ENCODE results near the gene WDFY3. TPM values are rescaled to one million over a fixed set of nuclear protein-coding genes. Genes with fewer than 3 reads are reported as not detected.

WDFY3 gene
- total and polyA plus RNA-seq, 12 donors, result 4.9 to 68.9 (median 51.1) TPM

- Histone ChIP-seq H3K27ac (no peak overlapping the region), H3K9me3 (no peaks in the 10 kb centered on the region), H3K4me3 (no peak overlapping the region), H3K4me1 (peaks cover 0 to 23% (median 0%) of the 10 kb centered on the region in 9 donors), H3K27me3 (no peaks in the 10 kb centered on the region), H3K36me3 (peaks cover 0 to 100% (median 38%) of the 10 kb centered on the region in 9 donors)
- ATAC-seq, result no peak
- TF ChIP-seq CTCF (IDR thresholded peaks at IDR 0.05), result no peak
- DNase-seq, result no peak
- intact Hi-C loops (cut with DNase I), result no loop called here
These were observed 277.3 kb downstream of the WDFY3 start for GRCh38 chr4:84689197-84689596.

- ATAC-seq (no peak), DNase-seq (no peak)
- no peak for TF ChIP-seq CTCF (IDR thresholded peaks at IDR 0.05)
- intact Hi-C loops (cut with DNase I), result no loop called here
- Histone ChIP-seq H3K36me3 (peaks cover 0 to 100% (median 43%) of the 10 kb centered on the region in 9 donors), H3K27me3 (no peaks in the 10 kb centered on the region), H3K27ac (no peak overlapping the region), H3K4me3 (no peak overlapping the region), H3K4me1 (peaks cover 0 to 27% (median 0%) of the 10 kb centered on the region in 9 donors), H3K9me3 (no peaks in the 10 kb centered on the region)
- 96 to 97% methylated on average over 5 of the region's 5 CpGs for WGBS, 2 donors
These were observed 277.9 kb downstream of the WDFY3 start for GRCh38 chr4:84688605-84689004.

GRCh38 chr4:84685105-84685504, 281.4 kb downstream of the WDFY3 start:
- WGBS, 2 donors, result 83 to 86% methylated on average over 1 of the region's 1 CpG
- TF ChIP-seq CTCF (IDR thresholded peaks at IDR 0.05), result no peak
- DNase-seq (no peak), ATAC-seq (no peak)
- no peak overlapping the region for H3K4me3 ChIP-seq
- no peaks in the 10 kb centered on the region for H3K9me3 ChIP-seq
- no peaks in the 10 kb centered on the region for H3K27me3 ChIP-seq
- peaks cover 4 to 34% (median 20%) of the 10 kb centered on the region in 9 donors for H3K4me1 ChIP-seq
- intact Hi-C loops (cut with DNase I), result no loop called here
- H3K27ac ChIP-seq, result no peak overlapping the region
- H3K36me3 ChIP-seq, result peaks cover 0 to 100% (median 35%) of the 10 kb centered on the region in 9 donors

- Histone ChIP-seq H3K27me3 (no peaks in the 10 kb centered on the region), H3K9me3 (no peaks in the 10 kb centered on the region), H3K4me3 (no peak overlapping the region), H3K4me1 (peaks cover 4 to 31% (median 20%) of the 10 kb centered on the region in 9 donors), H3K36me3 (peaks cover 0 to 100% (median 30%) of the 10 kb centered on the region in 9 donors), H3K27ac (no peak overlapping the region)
- ATAC-seq (no peak), DNase-seq (no peak)
- no peak for TF ChIP-seq CTCF (IDR thresholded peaks at IDR 0.05)
- intact Hi-C loops (cut with DNase I), result loop anchor here in 1 of 10 donors (5.0 kb wide), 1 partner anchor 102 kb away; the partner anchor contains the start of gene CDS1
- 94 to 96% methylated on average over 3 of the region's 3 CpGs for WGBS, 2 donors
These were observed 282.1 kb downstream of the WDFY3 start for GRCh38 chr4:84684361-84684760.

Measured in heart right ventricle (tissue), 16 donors.